HCT116 (cell line): ENCODE data around the gene TACR2. TPM values are rescaled to one million over a fixed set of nuclear protein-coding genes. Genes with fewer than 3 reads are reported as not detected.

Experiments
- ATAC-seq: fragments of 200-7000 bp; cut with Tn5 transposase; 2 replicates; pipeline ENCODE4 v1.9.1; 2020; ENCODE audit warnings: mild to moderate bottlenecking, moderate library complexity
- BruUV-seq: library from RNA; stranded (reverse); fragments of 400-500 nt; replicated peaks from 2 replicates; lab custom pipeline; 2021; lab: Mats Ljungman, UMichigan
- CTCF ChIA-PET: fragments of 300-600 bp; sonication (Branson Sonifier 250); formaldehyde crosslinking; loops from one replicate; lab custom pipeline; 2021; ENCODE audit warnings: antibody characterized with exemption; lab: Charles Lee
- POLR2A ChIA-PET: fragments of 300-600, 350-600 bp; sonication (Branson Sonifier 250); formaldehyde crosslinking; loops from one replicate; lab custom pipeline; 2021; ENCODE audit warnings: antibody characterized with exemption; lab: Charles Lee
- RAD21 ChIA-PET, 2 experiments: fragments of 300-600 bp; sonication (Branson Sonifier 250); formaldehyde crosslinking; loops; one replicate each; lab custom pipeline; 2023; ENCODE audit warnings: low total read pairs in 2 of 2; ENCODE audit not compliant: uncharacterized antibody in 2 of 2, unreplicated experiment in 2 of 2, low non-redundant PET in 1 of 2; lab: Charles Lee
- DNase-seq: peaks from one replicate; pipeline ENCODE4 v3.0.0-alpha.2; 2010; ENCODE audit warnings: low read depth, low spot score
- H2AFZ ChIP-seq: fragments of 200-600 bp; shearing (Covaris generic), sonication (generic); 2 replicates; pipeline ENCODE4 v1.6.1; 2017; ENCODE audit warnings: low read depth, mixed run types, mixed read lengths, antibody characterized with exemption, low read length; ENCODE audit not compliant: poor library complexity, severe bottlenecking
- H3K27ac ChIP-seq: 2 replicates; pipeline ENCODE4 v1.5.1; 2012; ENCODE audit warnings: low read depth, low read length
- H3K27me3 ChIP-seq: fragments of 200-600 bp; sonication (generic); 2 replicates; pipeline ENCODE4 v1.6.1; 2016; ENCODE audit warnings: mixed run types, low read length, mixed read lengths; ENCODE audit not compliant: insufficient read depth
- H3K36me3 ChIP-seq, 2 experiments: fragments of 200-500 bp in 1 of 2; fragments of 200-600 bp in 1 of 2; sonication (Bioruptor generic) in 1 of 2; sonication (generic) in 1 of 2; 2 replicates each; pipeline versions ENCODE4 v1.5.1 to v1.6.1; 2014 to 2016; ENCODE audit warnings: low read length in 2 of 2, inconsistent platforms in 1 of 2, mixed read lengths in 1 of 2, mixed run types in 1 of 2; ENCODE audit not compliant: insufficient read depth in 2 of 2, control insufficient read depth in 1 of 2
- H3K4me1 ChIP-seq, 2 experiments: fragments of 200-600 bp in 1 of 2; sonication (generic) in 1 of 2; 2 replicates each; pipeline versions ENCODE4 v1.5.1 to v1.6.1; 2012 to 2017; ENCODE audit warnings: low read length in 2 of 2, inconsistent platforms in 1 of 2, mild to moderate bottlenecking in 1 of 2, mixed read lengths in 1 of 2, mixed run types in 1 of 2, moderate library complexity in 1 of 2; ENCODE audit not compliant: insufficient read depth in 2 of 2, control insufficient read depth in 1 of 2
- H3K4me2 ChIP-seq: fragments of 200-600 bp; sonication (generic); 2 replicates; pipeline ENCODE4 v1.6.1; 2017; ENCODE audit warnings: mixed run types, low read length, mixed read lengths
- H3K4me3 ChIP-seq, 2 experiments: fragments of 200-600 bp in 1 of 2; sonication (generic) in 1 of 2; replicated peaks in 1 of 2; 2 replicates each; pipeline ENCODE4 v1.5.1; 2011 to 2016; ENCODE audit warnings: low read length in 2 of 2, control low read depth in 1 of 2, low read depth in 1 of 2, mild to moderate bottlenecking in 1 of 2, mixed read lengths in 1 of 2, mixed run types in 1 of 2
- H3K79me2 ChIP-seq: fragments of 200-600 bp; sonication (generic); 2 replicates; pipeline ENCODE4 v1.6.1; 2017; ENCODE audit warnings: mild to moderate bottlenecking, mixed run types, low read length, moderate library complexity, mixed read lengths; ENCODE audit not compliant: insufficient read depth
- H3K9ac ChIP-seq: fragments of 200-600 bp; sonication (generic); 2 replicates; pipeline ENCODE4 v1.6.1; 2016; ENCODE audit warnings: low read length, mixed read lengths
- H3K9me2 ChIP-seq: fragments of 200-600 bp; sonication (generic), shearing (Covaris generic); 2 replicates; pipeline ENCODE4 v1.6.1; 2017; ENCODE audit warnings: mixed run types, mild to moderate bottlenecking, moderate library complexity; ENCODE audit not compliant: insufficient read depth
- H3K9me3 ChIP-seq, 2 experiments: fragments of 200-500 bp in 1 of 2; fragments of 200-600 bp in 1 of 2; sonication (Bioruptor generic) in 1 of 2; sonication (generic) in 1 of 2; 2 replicates each; pipeline ENCODE4 v1.6.1; 2014 to 2017; ENCODE audit warnings: low read length in 2 of 2, mixed read lengths in 2 of 2, inconsistent platforms in 1 of 2, low read depth in 1 of 2, mild to moderate bottlenecking in 1 of 2, mixed run types in 1 of 2, moderate library complexity in 1 of 2; ENCODE audit not compliant: control insufficient read depth in 1 of 2, insufficient read depth in 1 of 2
- H4K20me1 ChIP-seq: fragments of 200-600 bp; sonication (generic), shearing (Covaris generic); 2 replicates; pipeline ENCODE4 v1.6.1; 2017; ENCODE audit warnings: mixed run types, mild to moderate bottlenecking, moderate library complexity; ENCODE audit not compliant: insufficient read depth
- ATF3 ChIP-seq: IDR thresholded peaks from 2 replicates; pipeline ENCODE4 v1.6.1; 2012
- CEBPB ChIP-seq: IDR thresholded peaks from 2 replicates; pipeline ENCODE4 v1.6.1; 2012; ENCODE audit warnings: low read depth
- CTCF ChIP-seq, 3 experiments: fragments of 200-600 bp in 1 of 3; sonication (generic) in 1 of 3; IDR thresholded peaks in 2 of 3; conservative IDR thresholded peaks in 1 of 3; 2 replicates each; pipeline ENCODE4 v1.5.1; 2012 to 2017; ENCODE audit warnings: low read depth in 2 of 3, low read length in 2 of 3, antibody characterized with exemption in 1 of 3, borderline replicate concordance in 1 of 3, control low read depth in 1 of 3, mild to moderate bottlenecking in 1 of 3, mixed read lengths in 1 of 3, mixed run types in 1 of 3, moderate library complexity in 1 of 3; ENCODE audit not compliant: insufficient read depth in 1 of 3
- ELF1 ChIP-seq: IDR thresholded peaks from 2 replicates; pipeline ENCODE4 v1.6.1; 2012; ENCODE audit warnings: low read depth, borderline replicate concordance
- EZH2 ChIP-seq: fragments of 200-600 bp; sonication (generic); IDR thresholded peaks from 2 replicates; pipeline ENCODE4 v1.6.1; 2017; ENCODE audit warnings: antibody characterized with exemption, mixed run types
- EZH2phosphoT487 ChIP-seq: fragments of 200-600 bp; IDR thresholded peaks from 2 replicates; pipeline ENCODE4 v1.6.1; 2018; ENCODE audit warnings: antibody characterized with exemption, borderline replicate concordance
- FOSL1 ChIP-seq: IDR thresholded peaks from 2 replicates; pipeline ENCODE4 v1.6.1; 2012; ENCODE audit warnings: low read depth
- MAX ChIP-seq: IDR thresholded peaks from 2 replicates; pipeline ENCODE4 v1.6.1; 2012
- POLR2A ChIP-seq: IDR thresholded peaks from 2 replicates; pipeline ENCODE4 v1.7.0; 2011; ENCODE audit warnings: borderline replicate concordance; ENCODE audit not compliant: insufficient read depth, insufficient read length; ENCODE audit errors: extremely low read depth
- RAD21 ChIP-seq: IDR thresholded peaks from 2 replicates; pipeline ENCODE4 v1.6.1; 2012; ENCODE audit warnings: low read depth, mild to moderate bottlenecking
- REST ChIP-seq: IDR thresholded peaks from 2 replicates; pipeline ENCODE4 v1.6.1; 2012; ENCODE audit warnings: low read depth
- TCF7L2 ChIP-seq: IDR thresholded peaks from 2 replicates; pipeline ENCODE4 v1.7.0; 2011; ENCODE audit warnings: borderline replicate concordance, inconsistent platforms; ENCODE audit not compliant: insufficient read depth, insufficient read length; ENCODE audit errors: extremely low read depth
- YY1 ChIP-seq: IDR thresholded peaks from 2 replicates; pipeline ENCODE4 v1.6.1; 2011; ENCODE audit warnings: low read length, low read depth, moderate library complexity, mild to moderate bottlenecking; ENCODE audit not compliant: insufficient replicate concordance; ENCODE audit errors: extremely low read depth
- ZFX ChIP-seq: fragments of 450-650 bp; IDR thresholded peaks from 2 replicates; pipeline ENCODE4 v1.6.1; 2017
- ZNF274 ChIP-seq: fragments of 200-500 bp; sonication (Bioruptor generic); IDR thresholded peaks from 2 replicates; pipeline ENCODE4 v1.6.1; 2014; ENCODE audit warnings: mild to moderate bottlenecking, low read depth, low read length, inconsistent platforms
- intact Hi-C: fragments of 100-400 bp; cut with micrococcal nuclease; formaldehyde crosslinking; loops from 2 replicates; pipeline ENCODE4 v1.10.0; 2022
- total RNA-seq: library from RNA; stranded (reverse); gene quantifications from one replicate; pipeline ENCODE4 v1.2.1, GENCODE V29; 2021; ENCODE audit not compliant: unreplicated experiment

Gene TACR2
- total RNA-seq, 1 experiment from 2014 or later = not detected

- BruUV-seq = no TSS peak
Observed at GRCh38 chr10:69372126-69372980, 44.4 kb downstream of the TACR2 start.

More at GRCh38 chr10:69372126-69372980, 44.4 kb downstream of the TACR2 start:
- ChIA-PET RAD21 (no interaction called here), CTCF (no interaction called here), POLR2A (no interaction called here)
- Histone ChIP-seq H3K27ac (no peak overlapping the region), H3K4me1 (peaks cover 0 to 7% of the 10 kb centered on the region in 2 experiments; a peak in 1 of 4 replicates), H2AFZ (no peak overlapping the region), H3K9me2 (no peaks in the 10 kb centered on the region), H3K27me3 (no peaks in the 10 kb centered on the region), H3K36me3 (peaks cover 0 to 13% of the 10 kb centered on the region in 2 experiments; a peak in 2 of 4 replicates), H3K4me3 (no peak overlapping the region), H4K20me1 (no peaks in the 10 kb centered on the region), H3K4me2 (no peak overlapping the region), H3K9me3 (no peaks in the 10 kb centered on the region), H3K79me2 (no peaks in the 10 kb centered on the region), H3K9ac (no peak overlapping the region)
- no peak for ATAC-seq
- intact Hi-C loops = no loop called here
- DNase-seq = no peak
- TF ChIP-seq FOSL1 (no peak), REST (no peak), MAX (no peak), CTCF (IDR thresholded peaks at IDR 0.05 in 2 of 3, conservative IDR thresholded peaks at IDR 0.05 in 1 of 3; ENCODE audit: borderline replicate concordance in 1 of 3, insufficient read depth in 1 of 3, low read depth in 2 of 3, low read length in 2 of 3) (no peak), EZH2phosphoT487 (no peak), ZFX (no peak), TCF7L2 (no peak), ZNF274 (no peak), POLR2A (no peak), CEBPB (no peak), ELF1 (no peak), EZH2 (no peak), ATF3 (no peak), YY1 (no peak), RAD21 (no peak)
